ENCODE results near the gene ERI3.
"Not testable (repeated sequence)": the region's sequence is repeated elsewhere in the genome, so short reads cannot be mapped to it uniquely, and the experiment has no call there.

Gene ERI3

GRCh38 chr1:44229435-44230167, 125.5 kb downstream of the ERI3 start:
- DNase-seq: no peak

- DNase-seq: no peak
Observed at GRCh38 chr1:44228218-44228617, 126.8 kb downstream of the ERI3 start.

GRCh38 chr1:44227211-44227610, 127.8 kb downstream of the ERI3 start:
- no peak for DNase-seq

DNA sequence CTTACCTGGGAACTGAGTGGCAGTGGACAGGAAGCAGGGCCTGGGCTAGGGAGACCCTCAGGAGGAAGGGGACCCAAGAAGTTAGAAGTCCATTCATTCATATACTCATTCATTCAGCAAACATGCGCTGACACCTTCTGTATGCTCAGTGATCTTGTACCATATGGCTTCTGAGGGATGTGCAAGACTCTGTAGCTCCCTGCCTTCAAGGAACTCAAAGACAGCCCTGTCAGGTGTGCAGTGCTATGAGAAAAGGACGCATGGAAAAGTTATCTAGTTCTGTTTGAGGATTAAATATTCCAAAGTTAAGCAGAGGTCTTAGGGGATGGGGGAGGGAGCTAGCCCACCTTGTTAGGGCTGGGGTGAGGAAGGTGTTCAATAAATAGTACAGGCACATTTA, 129.3 kb downstream of the ERI3 start:
- no peak for DNase-seq

DNA sequence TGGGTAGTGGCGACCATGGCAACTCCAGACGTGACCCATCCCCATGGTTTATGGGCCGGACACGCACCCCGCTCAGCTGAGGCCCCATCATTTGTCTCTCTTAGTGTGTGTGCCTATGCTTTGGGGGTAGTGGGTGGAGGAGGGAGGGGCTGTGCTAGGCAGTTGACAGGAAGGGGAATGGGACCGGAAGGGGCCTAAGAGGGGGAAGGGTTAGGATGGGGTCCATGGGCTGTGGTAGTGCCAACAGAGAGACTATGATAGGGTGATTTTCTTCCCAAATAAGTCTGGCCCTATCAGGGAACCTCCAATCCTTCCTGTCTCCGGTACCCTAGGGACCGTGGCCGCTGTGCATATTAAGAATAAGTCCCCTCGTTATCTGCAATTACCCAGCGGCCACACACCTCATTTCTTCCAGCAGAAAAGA, 131.9 kb downstream of the ERI3 start:
- DNase-seq: no peak

DNA sequence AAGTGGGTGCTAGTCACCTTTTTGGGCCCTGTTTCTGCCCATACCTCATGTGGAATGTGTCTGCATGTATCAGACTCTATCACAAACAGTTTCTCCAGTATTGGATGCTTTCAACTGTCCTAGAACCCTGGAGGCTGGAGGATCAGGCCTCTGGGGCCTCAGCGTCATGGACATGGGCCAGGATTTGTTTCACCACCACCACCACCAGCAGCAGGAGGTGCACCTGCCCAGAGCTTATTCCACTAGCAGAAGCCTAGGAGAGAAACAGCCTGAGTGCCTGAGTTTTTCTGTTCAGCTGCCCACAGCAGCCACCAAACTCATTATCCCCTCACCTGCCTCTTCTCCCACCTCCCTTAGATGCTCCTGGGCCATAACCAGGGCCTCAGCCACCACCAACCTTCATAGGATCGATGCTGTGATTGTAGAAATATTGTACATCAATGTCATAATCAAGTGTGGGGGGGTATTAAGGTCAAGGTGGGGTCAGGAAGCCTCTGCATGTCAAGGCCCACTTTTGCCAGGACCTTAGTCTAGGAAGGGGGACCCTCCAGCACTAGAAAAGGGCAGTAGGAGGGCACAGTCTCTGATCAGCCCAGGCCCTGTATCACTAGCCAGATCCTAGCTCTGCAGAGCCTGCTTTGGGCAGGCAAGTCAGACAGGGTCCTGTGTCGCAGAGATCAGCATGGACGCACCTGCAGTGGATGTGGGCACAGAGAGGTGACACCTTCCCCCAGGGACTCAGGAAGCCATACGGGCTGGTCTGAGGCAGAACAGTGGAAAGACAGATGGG, 132.5 kb downstream of the ERI3 start:
- DNase-seq: no peak

- no peak for DNase-seq
Observed at GRCh38 chr1:44221769-44222168, 133.3 kb downstream of the ERI3 start.

DNA sequence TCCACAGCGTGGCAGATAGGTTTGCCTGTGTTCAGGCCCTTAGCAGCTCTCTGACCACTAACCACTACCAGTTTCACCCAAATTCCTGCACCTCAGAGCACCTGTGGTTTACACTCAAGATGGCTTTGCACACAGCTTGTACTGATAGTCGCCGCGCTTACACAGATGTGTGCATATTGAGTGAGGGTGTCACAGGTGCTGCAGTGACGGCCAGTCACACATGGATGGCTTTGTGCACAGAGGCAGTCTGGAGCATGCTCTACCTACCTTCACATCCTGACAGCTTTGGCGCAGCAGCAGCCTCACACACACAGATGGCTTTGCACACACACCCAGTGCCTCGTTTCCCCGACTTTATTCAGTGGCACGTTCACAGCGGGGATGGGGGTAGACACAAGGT, 134.3 kb downstream of the ERI3 start:
- DNase-seq: no peak

DNA sequence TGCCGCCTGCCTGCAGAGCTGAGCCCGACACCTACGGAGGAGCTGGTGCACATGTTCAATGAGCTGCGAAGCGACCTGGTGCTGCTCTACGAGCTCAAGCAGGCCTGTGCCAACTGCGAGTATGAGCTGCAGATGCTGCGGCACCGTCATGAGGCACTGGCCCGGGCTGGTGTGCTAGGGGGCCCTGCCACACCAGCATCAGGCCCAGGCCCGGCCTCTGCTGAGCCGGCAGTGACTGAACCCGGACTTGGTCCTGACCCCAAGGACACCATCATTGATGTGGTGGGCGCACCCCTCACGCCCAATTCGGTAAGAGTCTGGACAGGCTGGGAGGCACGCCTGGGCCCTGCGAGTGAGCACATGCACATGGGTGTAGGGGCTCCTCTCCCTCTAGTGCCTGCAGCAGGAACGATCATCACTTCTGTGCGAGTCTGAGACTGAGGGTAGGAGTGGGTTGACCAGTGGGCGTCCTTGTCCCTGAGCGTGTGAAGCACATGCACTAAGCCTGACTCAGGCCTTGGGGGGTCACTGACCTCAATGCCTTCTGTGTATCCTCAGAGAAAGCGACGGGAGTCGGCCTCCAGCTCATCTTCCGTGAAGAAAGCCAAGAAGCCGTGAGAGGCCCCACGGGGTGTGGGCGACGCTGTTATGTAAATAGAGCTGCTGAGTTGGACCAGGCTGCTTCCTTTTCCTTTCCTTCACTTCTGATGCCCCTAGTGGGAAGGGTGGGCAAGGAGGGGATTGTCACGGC, 134.9 kb downstream of the ERI3 start:
- no peak for DNase-seq

DNA sequence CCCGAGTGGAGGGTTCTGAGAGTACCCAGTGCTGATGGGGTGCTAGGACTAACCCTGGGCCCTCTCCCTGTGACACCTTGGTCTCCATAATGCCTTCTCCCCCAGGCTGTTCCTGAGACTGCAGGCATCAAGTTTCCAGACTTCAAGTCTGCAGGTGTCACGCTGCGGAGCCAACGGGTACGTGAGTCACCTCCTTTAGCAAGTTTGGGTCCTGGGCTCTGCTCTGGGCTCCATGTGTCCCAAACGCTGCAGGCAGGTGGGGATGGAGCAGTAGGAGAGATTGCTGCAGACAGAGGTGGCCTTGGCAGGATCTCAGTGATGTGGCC, 135.8 kb downstream of the ERI3 start:
- DNase-seq: no peak

GRCh38 chr1:44218503-44219300, 136.4 kb downstream of the ERI3 start:
- no peak for DNase-seq

GRCh38 chr1:44217809-44218410, 137.1 kb downstream of the ERI3 start:
- peak; percentile 68 for DNase-seq

GRCh38 chr1:44213222-44214112, 141.6 kb downstream of the ERI3 start, which contains the start of gene DMAP1:
TSS of gene DMAP1 (plus strand) at chr1:44213471. CDS start at chr1:44213754, 283 bp downstream.
- peak; percentile 81 for DNase-seq

- no peak for DNase-seq
Observed at GRCh38 chr1:44212355-44213221, 142.5 kb downstream of the ERI3 start.

- DNase-seq: no peak
Observed at GRCh38 chr1:44210595-44210994, 144.5 kb downstream of the ERI3 start.

GRCh38 chr1:44208226-44208625, 146.8 kb downstream of the ERI3 start:
- DNase-seq: no peak

- DNase-seq: not testable (repeated sequence)
Observed at GRCh38 chr1:44206545-44206944, 148.5 kb downstream of the ERI3 start.

DNA sequence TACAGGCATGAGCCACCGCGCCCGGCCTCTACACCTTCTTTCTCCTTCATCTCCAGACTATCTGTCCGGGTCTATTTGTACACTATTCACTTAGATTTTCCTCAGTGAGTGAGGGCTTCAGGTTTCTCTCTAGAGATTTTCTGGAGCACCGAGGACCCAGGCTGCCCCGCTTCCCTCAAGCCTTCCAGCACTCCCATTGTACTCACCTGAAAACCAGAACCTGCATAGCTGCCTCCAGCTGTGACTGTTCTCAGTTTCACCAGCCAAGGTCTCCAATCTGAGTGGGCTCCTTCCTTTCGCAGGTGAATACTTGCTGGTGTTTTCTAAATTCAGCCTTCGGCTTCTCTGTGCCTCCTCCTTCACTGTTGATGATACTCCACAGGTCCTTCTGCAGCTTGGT, 154.7 kb downstream of the ERI3 start:
- no peak for DNase-seq

DNA sequence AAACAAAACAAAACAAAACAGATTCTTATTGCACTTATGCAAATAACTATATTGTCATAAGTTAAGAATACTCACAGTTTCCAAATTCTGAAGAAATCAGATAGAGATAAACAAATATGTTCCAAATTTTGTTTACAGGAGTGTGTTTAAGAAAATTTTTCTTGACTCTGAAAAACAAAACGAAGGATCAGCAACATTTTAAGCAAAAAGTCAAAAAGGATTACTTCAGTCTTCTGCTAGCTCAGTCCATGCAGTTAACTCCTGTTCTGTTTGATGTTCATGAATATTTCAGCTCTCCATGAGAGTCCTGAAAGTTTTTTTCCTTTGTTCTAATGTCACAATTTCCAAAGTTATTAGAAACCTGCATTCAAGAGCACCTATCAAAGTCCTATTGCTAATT, 180.4 kb downstream of the ERI3 start:
- no peak for DNase-seq
